ENCODE data around the gene SELL.

GRCh38 chr1:169727307-169727706 is 15.9 kb upstream of the SELL start:
- TF ChIP-seq CTCF (IDR thresholded peaks at IDR 0.05; ENCODE audit: low read depth, low read length) (no peak), POLR2A (IDR thresholded peaks at IDR 0.05; ENCODE audit: extremely low read depth, insufficient read length) (no peak)
